ENCODE data around the gene SYCN. TPM values are rescaled to one million over a fixed set of nuclear protein-coding genes. Genes with fewer than 3 reads are reported as not detected.

SYCN gene
- total RNA-seq, 4 donors from 2014 or later, result not detected

DNA sequence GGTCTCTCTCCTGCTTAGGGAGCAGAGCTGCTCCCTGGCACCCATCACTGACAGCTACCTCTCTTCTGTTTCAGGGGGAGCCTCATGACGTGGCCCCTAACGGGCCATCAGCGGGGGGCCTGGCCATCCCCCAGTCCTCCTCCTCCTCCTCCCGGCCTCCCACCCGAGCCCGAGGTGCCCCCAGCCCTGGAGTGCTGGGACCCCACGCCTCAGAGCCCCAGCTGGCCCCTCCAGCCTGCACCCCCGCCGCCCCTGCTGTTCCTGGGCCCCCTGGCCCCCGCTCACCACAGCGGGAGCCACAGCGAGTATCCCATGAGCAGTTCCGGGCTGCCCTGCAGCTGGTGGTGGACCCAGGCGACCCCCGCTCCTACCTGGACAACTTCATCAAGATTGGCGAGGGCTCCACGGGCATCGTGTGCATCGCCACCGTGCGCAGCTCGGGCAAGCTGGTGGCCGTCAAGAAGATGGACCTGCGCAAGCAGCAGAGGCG lies 30.5 kb downstream of the SYCN start:
- TF ChIP-seq CTCF (IDR thresholded peaks at IDR 0.05; ENCODE audit: low read depth), result no peak

GRCh38 chr19:39172700-39173501 lies 31.2 kb downstream of the SYCN start:
- TF ChIP-seq CTCF (IDR thresholded peaks at IDR 0.05; ENCODE audit: low read depth), result no peak

DNA sequence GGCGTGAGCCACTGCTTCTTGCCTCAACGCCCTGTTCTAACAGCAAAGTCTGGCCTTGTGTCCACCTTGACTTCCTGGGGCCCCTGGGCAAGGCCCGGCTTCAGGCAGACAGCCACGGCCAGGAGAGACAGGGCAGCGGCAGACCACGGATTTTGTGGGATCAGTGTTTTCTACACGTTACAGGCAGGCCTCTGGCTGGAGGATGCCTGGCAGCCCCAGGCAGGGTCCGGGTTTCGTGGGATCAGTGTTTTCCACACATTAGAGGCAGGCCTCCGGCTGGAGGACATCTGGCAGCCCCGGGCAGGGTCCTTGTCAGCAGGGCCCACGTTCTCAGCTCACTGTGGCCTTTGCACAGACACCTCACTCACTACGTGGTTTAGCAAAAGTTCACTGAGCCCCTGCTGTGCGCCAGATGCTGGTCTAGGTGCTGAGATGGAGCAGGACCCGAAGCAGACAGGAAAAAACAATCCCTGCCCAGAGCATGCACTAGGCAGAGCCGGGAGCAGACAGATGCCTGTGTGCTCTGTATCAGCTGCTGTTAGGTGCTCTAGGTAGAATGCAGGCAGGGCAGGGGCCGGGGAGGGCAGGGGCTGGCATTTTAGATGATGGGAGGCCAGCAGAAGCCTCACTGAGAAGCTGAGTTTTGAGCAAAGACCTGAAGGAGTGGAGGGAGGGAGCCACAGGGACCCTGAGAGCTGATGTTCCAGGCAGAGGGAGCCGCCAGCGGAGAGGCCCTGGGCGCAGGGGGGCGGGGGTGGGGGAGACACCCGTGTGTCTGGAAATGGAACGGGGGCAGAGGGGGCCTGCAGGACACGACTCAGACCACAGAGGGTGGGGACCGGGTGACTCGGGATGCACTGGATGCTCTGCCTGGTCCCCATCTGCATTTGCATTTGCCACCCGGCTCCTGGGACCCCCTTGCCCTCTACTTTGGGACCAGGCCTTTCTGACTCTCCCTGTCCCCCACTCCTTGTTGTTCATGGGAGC lies 32.3 kb downstream of the SYCN start:
- no peak for TF ChIP-seq CTCF (IDR thresholded peaks at IDR 0.05; ENCODE audit: low read depth)

GRCh38 chr19:39170386-39171231 lies 33.5 kb downstream of the SYCN start:
- no peak for TF ChIP-seq CTCF (IDR thresholded peaks at IDR 0.05; ENCODE audit: low read depth)

DNA sequence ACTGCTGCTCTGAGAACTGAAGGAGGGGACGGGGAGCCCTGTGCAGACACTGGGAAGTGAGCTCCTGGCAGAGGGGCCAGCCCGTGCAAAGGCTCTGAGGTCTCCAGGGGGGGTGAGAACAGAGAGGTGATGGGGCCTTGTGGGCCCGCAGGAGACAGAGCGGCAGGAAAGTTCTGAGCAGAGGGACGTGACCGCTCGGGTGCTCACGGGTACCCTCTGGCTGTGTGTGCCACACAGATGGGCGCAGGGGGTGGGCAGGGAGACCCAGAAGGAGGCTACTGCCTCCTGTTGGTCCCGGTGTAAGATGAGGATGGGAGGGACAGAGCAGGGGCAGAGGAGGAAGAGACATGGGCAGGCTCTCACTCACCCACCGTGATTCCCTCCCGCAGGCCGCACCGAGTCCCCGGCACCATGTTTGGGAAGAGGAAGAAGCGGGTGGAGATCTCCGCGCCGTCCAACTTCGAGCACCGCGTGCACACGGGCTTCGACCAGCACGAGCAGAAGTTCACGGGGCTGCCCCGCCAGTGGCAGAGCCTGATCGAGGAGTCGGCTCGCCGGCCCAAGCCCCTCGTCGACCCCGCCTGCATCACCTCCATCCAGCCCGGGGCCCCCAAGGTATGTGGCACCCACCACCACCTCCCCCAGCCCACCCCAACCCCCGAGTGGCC lies 34.8 kb downstream of the SYCN start:
- no peak for TF ChIP-seq CTCF (IDR thresholded peaks at IDR 0.05; ENCODE audit: low read depth)

- TF ChIP-seq CTCF (IDR thresholded peaks at IDR 0.05; ENCODE audit: low read depth), result no peak
Measured at GRCh38 chr19:39168258-39169142, 35.6 kb downstream of the SYCN start.

All from subcutaneous adipose tissue (tissue), 4 donors.